22Rv1 (cell line): ENCODE results near the gene LPIN1.
"Not testable (repeated sequence)": the region's sequence is repeated elsewhere in the genome, so short reads cannot be mapped to it uniquely, and the experiment has no call there.

ENCODE experiments used
- H3K27ac ChIP-seq: fragments of 450-650 bp; 2 replicates; pipeline ENCODE4 v1.5.1; 2017
- ZFX ChIP-seq: fragments of 450-650 bp; IDR thresholded peaks from 2 replicates; pipeline ENCODE4 v1.6.1; 2017; ENCODE audit warnings: antibody characterized with exemption, borderline replicate concordance
- TF ChIP-seq, protein P1 (sequence below): fragments of 450-650 bp; IDR thresholded peaks from 2 replicates; pipeline ENCODE4 v1.5.1; 2017; ENCODE audit warnings: mild to moderate bottlenecking

The LPIN1 gene

DNA sequence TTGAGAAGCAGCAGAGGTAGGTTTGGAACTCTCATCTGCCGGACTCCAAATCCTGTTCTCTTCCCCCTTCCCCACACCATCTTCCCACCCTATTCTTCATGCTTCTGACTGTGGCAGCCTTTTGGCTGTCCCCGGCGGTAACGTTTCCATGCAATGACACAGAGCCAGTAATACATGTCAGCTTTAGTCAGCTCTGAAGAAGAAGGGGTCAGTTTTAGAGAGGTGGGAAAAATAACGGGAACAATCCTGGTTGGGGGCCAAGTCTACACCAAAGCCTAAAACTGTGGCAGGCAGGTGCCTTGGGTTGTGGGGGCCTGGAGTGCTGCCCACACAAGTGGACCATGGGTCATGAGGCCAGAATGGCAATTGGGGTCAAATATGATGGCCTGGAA lies 106.8 kb downstream of the LPIN1 start:
- H3K27ac ChIP-seq, result no peak overlapping the region
- TF ChIP-seq, protein P1, sequence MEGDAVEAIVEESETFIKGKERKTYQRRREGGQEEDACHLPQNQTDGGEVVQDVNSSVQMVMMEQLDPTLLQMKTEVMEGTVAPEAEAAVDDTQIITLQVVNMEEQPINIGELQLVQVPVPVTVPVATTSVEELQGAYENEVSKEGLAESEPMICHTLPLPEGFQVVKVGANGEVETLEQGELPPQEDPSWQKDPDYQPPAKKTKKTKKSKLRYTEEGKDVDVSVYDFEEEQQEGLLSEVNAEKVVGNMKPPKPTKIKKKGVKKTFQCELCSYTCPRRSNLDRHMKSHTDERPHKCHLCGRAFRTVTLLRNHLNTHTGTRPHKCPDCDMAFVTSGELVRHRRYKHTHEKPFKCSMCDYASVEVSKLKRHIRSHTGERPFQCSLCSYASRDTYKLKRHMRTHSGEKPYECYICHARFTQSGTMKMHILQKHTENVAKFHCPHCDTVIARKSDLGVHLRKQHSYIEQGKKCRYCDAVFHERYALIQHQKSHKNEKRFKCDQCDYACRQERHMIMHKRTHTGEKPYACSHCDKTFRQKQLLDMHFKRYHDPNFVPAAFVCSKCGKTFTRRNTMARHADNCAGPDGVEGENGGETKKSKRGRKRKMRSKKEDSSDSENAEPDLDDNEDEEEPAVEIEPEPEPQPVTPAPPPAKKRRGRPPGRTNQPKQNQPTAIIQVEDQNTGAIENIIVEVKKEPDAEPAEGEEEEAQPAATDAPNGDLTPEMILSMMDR, result no peak
- no peak for TF ChIP-seq ZFX

DNA sequence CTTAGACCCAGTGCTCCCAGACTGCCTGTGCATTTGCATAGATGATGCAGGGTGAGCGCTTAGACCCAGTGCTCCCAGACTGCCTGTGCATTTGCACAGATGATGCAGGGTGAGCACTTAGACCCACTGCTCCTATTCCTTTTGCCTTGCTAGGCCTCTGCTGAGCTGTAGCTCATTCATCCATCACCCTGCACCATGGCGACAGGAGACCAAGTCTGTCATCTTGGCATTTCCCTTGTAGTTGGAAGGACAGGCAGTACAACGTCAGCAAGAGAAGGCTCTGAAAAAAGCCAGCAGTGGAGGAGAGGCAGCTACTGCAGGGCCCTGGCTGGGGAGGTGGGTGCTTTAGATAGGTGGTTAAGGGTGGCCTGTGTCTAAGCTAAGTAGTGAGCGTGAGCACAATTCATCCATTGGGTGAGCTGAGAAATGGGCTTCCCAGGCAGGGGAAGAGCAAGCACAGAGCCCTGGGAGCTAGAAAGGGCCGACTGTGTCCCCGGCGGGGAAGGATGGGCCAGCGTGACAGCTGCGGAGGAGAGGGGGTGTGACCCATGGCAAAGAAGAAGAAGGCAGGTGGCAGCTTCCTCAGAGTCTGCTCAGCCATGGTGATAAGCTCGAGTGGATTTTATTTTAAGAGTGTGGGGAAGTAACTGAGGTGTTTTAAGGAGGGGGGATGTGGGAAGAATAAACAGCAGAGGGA lies 108.8 kb downstream of the LPIN1 start:
- TF ChIP-seq, protein P1, result no peak
- no peak for TF ChIP-seq ZFX
- no peak overlapping the region for H3K27ac ChIP-seq

DNA sequence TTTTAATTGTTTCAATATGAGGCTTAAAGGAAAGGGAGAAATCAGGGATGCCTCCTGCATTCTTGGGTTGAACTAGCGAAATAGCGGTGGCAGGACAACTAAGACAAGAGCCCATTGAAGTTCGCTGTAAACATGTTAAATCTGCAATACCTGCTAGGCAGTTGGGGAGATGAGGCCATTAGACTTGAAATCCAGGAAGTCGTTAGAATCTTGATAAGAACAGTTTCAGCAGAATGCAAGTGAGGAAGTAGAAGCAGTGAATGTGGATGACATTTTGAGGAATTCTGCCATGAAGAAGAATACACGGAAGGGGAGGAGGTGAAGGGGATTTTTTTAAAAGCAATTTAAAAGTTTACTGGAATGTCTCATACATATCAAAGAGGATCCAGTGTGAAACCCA lies 109.7 kb downstream of the LPIN1 start:
- H3K27ac ChIP-seq, result no peak overlapping the region
- TF ChIP-seq ZFX, result no peak
- TF ChIP-seq, protein P1, result no peak

DNA sequence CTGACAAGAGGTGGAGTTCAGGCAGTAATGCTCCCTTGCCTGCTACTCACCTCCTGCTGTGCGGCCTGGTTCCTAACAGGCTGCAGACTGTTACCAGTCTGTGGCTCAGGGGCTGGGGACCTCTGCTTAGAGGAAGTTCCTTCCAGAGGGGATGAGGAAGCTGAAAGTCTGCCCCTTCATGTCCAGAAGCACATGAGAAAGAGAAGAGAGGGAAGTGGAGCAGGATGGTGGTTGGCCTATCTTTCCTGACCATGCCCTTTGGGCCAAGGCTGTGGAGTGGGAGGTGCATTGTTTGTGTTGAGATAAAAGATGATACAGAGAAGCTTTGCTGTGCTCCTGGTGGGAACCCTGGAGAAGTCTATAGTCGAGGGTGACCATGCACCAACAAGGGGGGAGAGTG lies 112.5 kb downstream of the LPIN1 start:
- H3K27ac ChIP-seq, result no peak overlapping the region
- no peak for TF ChIP-seq ZFX
- TF ChIP-seq, protein P1, result no peak

DNA sequence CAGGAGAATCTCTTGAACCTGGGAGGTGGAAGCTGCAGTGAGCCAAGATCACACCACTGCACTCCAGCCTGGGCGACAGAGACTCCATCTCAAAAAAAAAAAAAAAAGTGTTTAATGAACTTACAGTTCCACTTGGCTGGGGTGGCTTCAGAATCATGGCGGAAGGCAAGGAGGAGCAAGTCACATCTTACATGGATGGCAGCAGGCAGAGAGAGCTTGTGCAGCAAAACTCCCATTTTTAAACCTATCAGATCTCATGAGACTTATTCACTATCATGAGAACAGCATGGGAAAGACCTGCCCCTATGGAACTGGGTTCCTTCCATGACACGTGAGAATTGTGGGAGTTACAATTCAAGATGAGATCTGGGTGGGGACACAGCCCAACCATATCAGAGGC lies 113.5 kb downstream of the LPIN1 start:
- not testable (repeated sequence) for H3K27ac ChIP-seq

DNA sequence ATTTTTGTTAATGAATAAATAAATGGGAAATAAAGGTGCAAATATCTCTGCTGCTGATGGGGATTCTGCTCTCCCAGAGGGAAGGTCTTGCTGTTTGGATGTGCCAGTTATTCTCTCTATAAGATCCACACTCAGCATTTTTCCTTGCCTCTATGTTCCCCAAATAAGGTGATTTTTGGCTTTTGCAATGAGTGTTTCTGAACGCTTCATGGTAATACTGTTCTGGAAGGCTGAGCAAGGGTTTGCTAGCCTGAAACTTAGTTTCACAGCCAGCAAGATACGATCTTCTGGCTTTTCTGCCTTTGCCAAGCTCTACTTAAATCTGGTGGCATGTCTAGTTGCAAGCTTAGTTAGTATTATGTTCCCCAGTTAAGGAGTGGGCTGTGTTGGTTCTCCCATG lies 114.6 kb downstream of the LPIN1 start:
- no peak overlapping the region for H3K27ac ChIP-seq
- TF ChIP-seq, protein P1, result no peak
- TF ChIP-seq ZFX, result no peak

DNA sequence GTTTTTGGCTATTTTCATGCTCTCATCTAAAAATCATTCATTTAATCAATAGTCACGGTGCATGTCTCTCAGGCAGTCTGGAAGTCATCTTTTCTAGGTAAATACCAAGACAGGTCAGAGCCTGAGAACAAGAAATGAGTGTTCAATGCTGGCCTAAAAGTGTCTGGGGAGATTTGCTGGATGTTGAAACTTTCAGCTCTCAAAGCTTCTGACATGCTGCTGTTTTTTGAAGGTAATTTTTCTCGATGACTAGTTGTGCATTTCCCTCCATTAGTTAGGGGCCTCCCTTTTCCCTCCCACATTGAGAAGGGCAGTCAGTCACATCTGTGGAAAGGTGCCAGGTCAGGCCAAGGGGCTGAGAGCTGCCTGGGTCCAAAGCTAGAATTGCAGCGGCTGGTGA lies 115.6 kb downstream of the LPIN1 start:
- no peak overlapping the region for H3K27ac ChIP-seq
- TF ChIP-seq, protein P1, result no peak
- TF ChIP-seq ZFX, result no peak

DNA sequence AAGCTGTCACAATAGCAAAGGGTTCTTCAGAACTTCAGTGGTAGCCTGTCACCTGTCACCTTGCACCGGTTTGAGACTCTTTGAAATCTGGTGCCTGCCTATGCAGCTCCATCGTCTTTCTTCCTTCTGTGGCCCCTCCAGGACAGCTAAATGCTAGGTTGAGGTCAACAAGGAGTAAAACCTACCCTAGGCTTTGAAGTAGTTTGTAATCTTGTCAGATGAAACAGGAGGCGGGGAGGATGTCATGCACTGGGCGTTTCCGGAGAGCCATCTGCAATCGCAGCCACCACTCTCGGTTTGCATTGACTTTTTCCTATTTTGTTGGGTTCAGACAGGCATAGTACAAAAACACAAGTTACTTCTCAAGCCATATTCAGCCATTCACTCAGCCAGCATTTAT lies 116.7 kb downstream of the LPIN1 start:
- H3K27ac ChIP-seq, result no peak overlapping the region

More for the DNA sequence above, 116.7 kb downstream of the LPIN1 start:
- no peak for TF ChIP-seq ZFX
- TF ChIP-seq, protein P1, result no peak
